ENCODE data around the gene GET3. TPM values are rescaled to one million over a fixed set of nuclear protein-coding genes. Genes with fewer than 3 reads are reported as not detected.
A peak's percentile ranks its signal among the peaks of the same experiment; 100 is the strongest.

The GET3 gene
- total and polyA plus RNA-seq, 2 of the 13 experiments (the other 11 are each of a cell fraction or from before 2014, with no cell fraction given), result 57.7 to 59.4 TPM

GRCh38 chr19:12791345-12792050 is 54.2 kb downstream of the GET3 start, which contains the start of gene JUNB (continued):
- TF ChIP-seq, protein P1, sequence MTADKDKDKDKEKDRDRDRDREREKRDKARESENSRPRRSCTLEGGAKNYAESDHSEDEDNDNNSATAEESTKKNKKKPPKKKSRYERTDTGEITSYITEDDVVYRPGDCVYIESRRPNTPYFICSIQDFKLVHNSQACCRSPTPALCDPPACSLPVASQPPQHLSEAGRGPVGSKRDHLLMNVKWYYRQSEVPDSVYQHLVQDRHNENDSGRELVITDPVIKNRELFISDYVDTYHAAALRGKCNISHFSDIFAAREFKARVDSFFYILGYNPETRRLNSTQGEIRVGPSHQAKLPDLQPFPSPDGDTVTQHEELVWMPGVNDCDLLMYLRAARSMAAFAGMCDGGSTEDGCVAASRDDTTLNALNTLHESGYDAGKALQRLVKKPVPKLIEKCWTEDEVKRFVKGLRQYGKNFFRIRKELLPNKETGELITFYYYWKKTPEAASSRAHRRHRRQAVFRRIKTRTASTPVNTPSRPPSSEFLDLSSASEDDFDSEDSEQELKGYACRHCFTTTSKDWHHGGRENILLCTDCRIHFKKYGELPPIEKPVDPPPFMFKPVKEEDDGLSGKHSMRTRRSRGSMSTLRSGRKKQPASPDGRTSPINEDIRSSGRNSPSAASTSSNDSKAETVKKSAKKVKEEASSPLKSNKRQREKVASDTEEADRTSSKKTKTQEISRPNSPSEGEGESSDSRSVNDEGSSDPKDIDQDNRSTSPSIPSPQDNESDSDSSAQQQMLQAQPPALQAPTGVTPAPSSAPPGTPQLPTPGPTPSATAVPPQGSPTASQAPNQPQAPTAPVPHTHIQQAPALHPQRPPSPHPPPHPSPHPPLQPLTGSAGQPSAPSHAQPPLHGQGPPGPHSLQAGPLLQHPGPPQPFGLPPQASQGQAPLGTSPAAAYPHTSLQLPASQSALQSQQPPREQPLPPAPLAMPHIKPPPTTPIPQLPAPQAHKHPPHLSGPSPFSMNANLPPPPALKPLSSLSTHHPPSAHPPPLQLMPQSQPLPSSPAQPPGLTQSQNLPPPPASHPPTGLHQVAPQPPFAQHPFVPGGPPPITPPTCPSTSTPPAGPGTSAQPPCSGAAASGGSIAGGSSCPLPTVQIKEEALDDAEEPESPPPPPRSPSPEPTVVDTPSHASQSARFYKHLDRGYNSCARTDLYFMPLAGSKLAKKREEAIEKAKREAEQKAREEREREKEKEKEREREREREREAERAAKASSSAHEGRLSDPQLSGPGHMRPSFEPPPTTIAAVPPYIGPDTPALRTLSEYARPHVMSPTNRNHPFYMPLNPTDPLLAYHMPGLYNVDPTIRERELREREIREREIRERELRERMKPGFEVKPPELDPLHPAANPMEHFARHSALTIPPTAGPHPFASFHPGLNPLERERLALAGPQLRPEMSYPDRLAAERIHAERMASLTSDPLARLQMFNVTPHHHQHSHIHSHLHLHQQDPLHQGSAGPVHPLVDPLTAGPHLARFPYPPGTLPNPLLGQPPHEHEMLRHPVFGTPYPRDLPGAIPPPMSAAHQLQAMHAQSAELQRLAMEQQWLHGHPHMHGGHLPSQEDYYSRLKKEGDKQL (CRISPR knock-in tag; IDR thresholded peaks at IDR 0.05; ENCODE audit: low read depth), result peak; percentile 82; the same call in 1 of the 2 replicates
- TF ChIP-seq TMF1 (CRISPR knock-in tag; IDR thresholded peaks at IDR 0.05; ENCODE audit: low read depth), result peak; percentile 59; the same call in 1 of the 2 replicates
- no peak; the same call in 1 of the 2 replicates for TF ChIP-seq BRD4 (CRISPR knock-in tag; IDR thresholded peaks at IDR 0.05)
- 0 out of 2 replicates have a peak, but pooled peaks have one; percentile 52 for TF ChIP-seq ATAD3A (CRISPR knock-in tag; IDR thresholded peaks at IDR 0.05)
- TF ChIP-seq, protein P2, sequence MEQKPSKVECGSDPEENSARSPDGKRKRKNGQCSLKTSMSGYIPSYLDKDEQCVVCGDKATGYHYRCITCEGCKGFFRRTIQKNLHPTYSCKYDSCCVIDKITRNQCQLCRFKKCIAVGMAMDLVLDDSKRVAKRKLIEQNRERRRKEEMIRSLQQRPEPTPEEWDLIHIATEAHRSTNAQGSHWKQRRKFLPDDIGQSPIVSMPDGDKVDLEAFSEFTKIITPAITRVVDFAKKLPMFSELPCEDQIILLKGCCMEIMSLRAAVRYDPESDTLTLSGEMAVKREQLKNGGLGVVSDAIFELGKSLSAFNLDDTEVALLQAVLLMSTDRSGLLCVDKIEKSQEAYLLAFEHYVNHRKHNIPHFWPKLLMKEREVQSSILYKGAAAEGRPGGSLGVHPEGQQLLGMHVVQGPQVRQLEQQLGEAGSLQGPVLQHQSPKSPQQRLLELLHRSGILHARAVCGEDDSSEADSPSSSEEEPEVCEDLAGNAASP (CRISPR knock-in tag; IDR thresholded peaks at IDR 0.05; ENCODE audit: borderline replicate concordance), result peak; percentile 83
- 0 out of 2 replicates have a peak, but pooled peaks have one; percentile 28 for TF ChIP-seq KDM6A (CRISPR knock-in tag; IDR thresholded peaks at IDR 0.05; ENCODE audit: low read depth)
- TF ChIP-seq ZSCAN25 (CRISPR knock-in tag; IDR thresholded peaks at IDR 0.05), result no peak
- TF ChIP-seq, protein P3, sequence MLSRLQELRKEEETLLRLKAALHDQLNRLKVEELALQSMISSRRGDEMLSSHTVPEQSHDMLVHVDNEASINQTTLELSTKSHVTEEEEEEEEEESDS (CRISPR knock-in tag; IDR thresholded peaks at IDR 0.05; ENCODE audit: borderline replicate concordance), result no peak
- TF ChIP-seq ZC3H4 (CRISPR knock-in tag; IDR thresholded peaks at IDR 0.05; ENCODE audit: borderline replicate concordance), result 0 out of 2 replicates have a peak, but pooled peaks have one; percentile 85
- TF ChIP-seq KDM1A (CRISPR knock-in tag; IDR thresholded peaks at IDR 0.05), result no peak
- no peak for TF ChIP-seq PRPF4 (IDR thresholded peaks at IDR 0.05; ENCODE audit: low read depth, low read length, poor library complexity, severe bottlenecking)
- peak; percentile 40; the same call in 1 of the 2 replicates for TF ChIP-seq ZNF709 (CRISPR knock-in tag; IDR thresholded peaks at IDR 0.05)
- TF ChIP-seq RNF2 (conservative IDR thresholded peaks at IDR 0.05; ENCODE audit: low read depth), result no peak; the same call in 1 of the 2 replicates
- 0 out of 2 replicates have a peak, but pooled peaks have one; percentile 78 for TF ChIP-seq GTF2F1 (IDR thresholded peaks at IDR 0.05; ENCODE audit: low read length)
- peak; percentile 69; the same call in 1 of the 2 replicates for TF ChIP-seq MXD1 (CRISPR knock-in tag; IDR thresholded peaks at IDR 0.05)
- no peak for TF ChIP-seq ZFP62 (CRISPR knock-in tag; IDR thresholded peaks at IDR 0.05)
- no peak; the same call in 1 of the 2 replicates for TF ChIP-seq PRMT3 (CRISPR knock-in tag; IDR thresholded peaks at IDR 0.05; ENCODE audit: borderline replicate concordance, low read depth)
- no peak; the same call in 1 of the 2 replicates for TF ChIP-seq ZBTB8A (CRISPR knock-in tag; IDR thresholded peaks at IDR 0.05; ENCODE audit: borderline replicate concordance, low read depth)
- no peak for TF ChIP-seq ZNF251 (CRISPR knock-in tag; IDR thresholded peaks at IDR 0.05)
- no peak for TF ChIP-seq SNRNP70 (IDR thresholded peaks at IDR 0.05; ENCODE audit: low read depth, low read length)
- TF ChIP-seq AGO1 (IDR thresholded peaks at IDR 0.05; ENCODE audit: low read depth, low read length, poor library complexity, severe bottlenecking), result no peak

All from HepG2 (cell line).